ENCODE measurements around the gene RNF223. TPM values are rescaled to one million over a fixed set of nuclear protein-coding genes. Genes with fewer than 3 reads are reported as not detected.

RNF223 gene
- total and polyA plus RNA-seq, 2 of the 8 experiments (the other 6 are each of a cell fraction or from before 2014, with no cell fraction given), result not detected

- Histone ChIP-seq H3K27ac (ENCODE audit: low read depth, low read length) (no peak overlapping the region), H3K4me2 (ENCODE audit: insufficient read depth in 1 of 2, low read depth in 2 of 2, low read length in 2 of 2) (no peak overlapping the region), H4K91ac (replicated peaks; ENCODE audit: insufficient read length, low read length) (no peak overlapping the region), H3K36me3 (ENCODE audit: control insufficient read depth in 2 of 4, insufficient read depth in 4 of 4, low read length in 3 of 4) (no peaks in the 10 kb centered on the region), H3K23me2 (ENCODE audit: low read depth, low read length) (no peaks in the 10 kb centered on the region), H3K9me3 (ENCODE audit: insufficient read depth in 2 of 2, low read depth in 1 of 2, low read length in 1 of 2) (peaks cover 0 to 16% of the 10 kb centered on the region in 2 experiments; a peak in 2 of 4 replicates), H3K27me3 (replicated peaks in 1 of 4; ENCODE audit: control insufficient read depth in 3 of 4, extremely low read depth in 1 of 4, insufficient read depth in 3 of 4, low read length in 3 of 4) (peaks cover 0 to 2% (median 0%) of the 10 kb centered on the region in 4 experiments; a peak in 1 of 7 replicates), H2BK20ac (ENCODE audit: low read length) (no peak overlapping the region), H3K9ac (replicated peaks in 1 of 4; ENCODE audit: extremely low read depth in 1 of 4, low read depth in 3 of 4, low read length in 3 of 4) (no peak overlapping the region), H2AFZ (ENCODE audit: low read length) (no peak overlapping the region), H3K14ac (ENCODE audit: insufficient read length) (no peak overlapping the region), H3K23ac (ENCODE audit: insufficient read length) (no peak overlapping the region), H2BK15ac (ENCODE audit: low read length) (no peak overlapping the region), H3K79me2 (ENCODE audit: control insufficient read depth in 1 of 2, insufficient read depth in 2 of 2, low read length in 2 of 2) (no peaks in the 10 kb centered on the region), H3K4me1 (replicated peaks in 1 of 4; ENCODE audit: control insufficient read depth in 3 of 4, insufficient read depth in 4 of 4, low read length in 3 of 4) (no peaks in the 10 kb centered on the region), H3K4me3 (ENCODE audit: extremely low read depth in 1 of 4, insufficient read depth in 2 of 4, low read depth in 3 of 4, low read length in 4 of 4) (no peak overlapping the region), H4K5ac (ENCODE audit: insufficient read length, low read depth, low read length) (no peak overlapping the region), H3K79me1 (ENCODE audit: low read depth, low read length) (no peaks in the 10 kb centered on the region), H2BK120ac (replicated peaks; ENCODE audit: low read depth, low read length) (no peak overlapping the region), H2BK5ac (ENCODE audit: low read depth, low read length) (no peak overlapping the region), H2AK5ac (ENCODE audit: low read depth, low read length) (no peak overlapping the region), H3K4ac (replicated peaks; ENCODE audit: insufficient read length, low read depth, low read length) (no peak overlapping the region), H2BK12ac (ENCODE audit: low read depth, low read length) (no peak overlapping the region), H3K18ac (ENCODE audit: extremely low read depth, low read length) (no peak overlapping the region), H4K8ac (ENCODE audit: extremely low read depth, insufficient read depth, low read length) (peak overlapping the region; percentile 79; the same call in 1 of the 2 replicates), H4K20me1 (replicated peaks in 1 of 2; ENCODE audit: control insufficient read depth in 1 of 2, insufficient read depth in 2 of 2, low read length in 2 of 2) (peaks cover 0 to 3% of the 10 kb centered on the region in 2 experiments), H3K56ac (replicated peaks; ENCODE audit: insufficient read length, low read depth, low read length) (no peak overlapping the region)
- ChIA-PET POLR2A (ENCODE audit: partially characterized antibody) (interaction anchor here (1.1 to 1.3 kb wide), 2 partner anchors 13 to 15 kb away, joined by 3 to 5 read pairs; no protein-coding TSS in a partner anchor), CTCF (ENCODE audit: partially characterized antibody) (interaction anchor here (0.8 to 1.3 kb wide), 5 partner anchors 15 to 203 kb away, joined by 3 read pairs; partner anchors contain the start of gene RNF223)
- no peak for FAIRE-seq
- DNase-seq (ENCODE audit: low read depth in 1 of 2, low spot score in 2 of 2), result no peak
- WGBS, 2 experiments (ENCODE audit: extremely low coverage in 1 of 2, insufficient coverage in 1 of 2, insufficient read length in 1 of 2, insufficient replicate concordance in 2 of 2, low coverage in 1 of 2, low lambda C conversion rate in 2 of 2, missing lambda C conversion rate in 1 of 2), result 92% methylated on average over 41 of the region's 46 CpGs; no CpG with 5 or more reads in 1 of the 2 experiments
- TF ChIP-seq SP1 (IDR thresholded peaks at IDR 0.05; ENCODE audit: low read depth, low read length), result no peak
- TF ChIP-seq CHD2 (IDR thresholded peaks at IDR 0.05; ENCODE audit: low read length), result no peak
- TF ChIP-seq CEBPB (IDR thresholded peaks at IDR 0.05; ENCODE audit: low read depth, low read length), result no peak
- no peak for TF ChIP-seq CBX5 (IDR thresholded peaks at IDR 0.05; ENCODE audit: low read depth, low read length)
- TF ChIP-seq RNF2 (IDR thresholded peaks at IDR 0.05; ENCODE audit: borderline replicate concordance, low read depth, low read length, missing control alignments, poor library complexity, severe bottlenecking), result no peak
- no peak for TF ChIP-seq NRF1 (IDR thresholded peaks at IDR 0.05; ENCODE audit: low read depth, low read length)
- TF ChIP-seq CBX8 (IDR thresholded peaks at IDR 0.05; ENCODE audit: borderline replicate concordance, low read depth, low read length), result no peak
- no peak for TF ChIP-seq NANOG (IDR thresholded peaks at IDR 0.05; ENCODE audit: insufficient read depth, low read depth, low read length, poor library complexity, severe bottlenecking)
- TF ChIP-seq TAF1 (IDR thresholded peaks at IDR 0.05; ENCODE audit: low read depth, low read length), result no peak
- no peak for TF ChIP-seq YY1 (IDR thresholded peaks at IDR 0.05; ENCODE audit: low read depth, low read length)
- no peak for TF ChIP-seq JUN (IDR thresholded peaks at IDR 0.05; ENCODE audit: low read depth, low read length)
- no peak for TF ChIP-seq CHD1 (IDR thresholded peaks at IDR 0.05; ENCODE audit: low read depth, low read length)
These were observed 14.9 kb upstream of the RNF223 start for GRCh38 chr1:1088801-1089680.

Data from H1 (cell line).